ENCODE measurements around the gene CASZ1.

DNA sequence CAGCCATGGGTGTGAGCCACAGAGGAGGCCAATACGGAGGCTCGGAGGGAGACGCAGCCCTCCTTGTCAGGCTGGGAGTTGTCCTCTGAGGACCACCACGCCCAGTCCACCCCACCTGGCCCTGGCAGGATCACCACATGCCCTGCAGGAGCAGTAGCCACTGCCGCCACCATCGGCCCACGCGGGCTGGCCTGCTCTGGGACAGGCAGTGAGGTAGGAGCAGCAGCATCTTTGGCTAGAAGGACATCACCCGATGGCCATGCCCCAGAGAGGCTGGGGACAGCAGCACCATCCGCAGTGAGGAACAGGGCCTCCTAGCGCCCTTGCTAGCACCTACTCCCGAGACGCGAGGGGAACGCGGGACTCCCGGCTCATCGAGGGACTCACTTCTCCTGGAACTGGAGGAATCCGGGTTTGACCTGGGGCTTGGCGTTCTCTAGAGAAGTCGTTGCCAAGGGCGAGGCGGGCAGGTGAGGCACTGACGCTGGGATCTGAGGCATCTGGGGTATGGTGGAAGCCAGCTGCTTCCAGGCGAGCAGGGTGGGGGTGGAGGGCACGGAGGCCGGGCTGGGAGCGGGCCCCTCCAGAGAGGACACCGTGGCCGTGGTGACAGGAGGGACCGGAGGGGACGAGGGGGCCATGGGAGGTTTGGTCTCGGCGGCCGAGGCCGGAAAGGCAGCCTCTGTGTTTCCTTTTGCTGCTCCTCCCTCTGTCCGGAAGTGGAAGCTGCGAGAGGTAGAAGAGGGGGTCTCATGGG is 148.9 kb downstream of the CASZ1 start:
- TF ChIP-seq, protein P1, sequence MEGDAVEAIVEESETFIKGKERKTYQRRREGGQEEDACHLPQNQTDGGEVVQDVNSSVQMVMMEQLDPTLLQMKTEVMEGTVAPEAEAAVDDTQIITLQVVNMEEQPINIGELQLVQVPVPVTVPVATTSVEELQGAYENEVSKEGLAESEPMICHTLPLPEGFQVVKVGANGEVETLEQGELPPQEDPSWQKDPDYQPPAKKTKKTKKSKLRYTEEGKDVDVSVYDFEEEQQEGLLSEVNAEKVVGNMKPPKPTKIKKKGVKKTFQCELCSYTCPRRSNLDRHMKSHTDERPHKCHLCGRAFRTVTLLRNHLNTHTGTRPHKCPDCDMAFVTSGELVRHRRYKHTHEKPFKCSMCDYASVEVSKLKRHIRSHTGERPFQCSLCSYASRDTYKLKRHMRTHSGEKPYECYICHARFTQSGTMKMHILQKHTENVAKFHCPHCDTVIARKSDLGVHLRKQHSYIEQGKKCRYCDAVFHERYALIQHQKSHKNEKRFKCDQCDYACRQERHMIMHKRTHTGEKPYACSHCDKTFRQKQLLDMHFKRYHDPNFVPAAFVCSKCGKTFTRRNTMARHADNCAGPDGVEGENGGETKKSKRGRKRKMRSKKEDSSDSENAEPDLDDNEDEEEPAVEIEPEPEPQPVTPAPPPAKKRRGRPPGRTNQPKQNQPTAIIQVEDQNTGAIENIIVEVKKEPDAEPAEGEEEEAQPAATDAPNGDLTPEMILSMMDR (conservative IDR thresholded peaks at IDR 0.05): no peak
- no peak for TF ChIP-seq EZH2 (IDR thresholded peaks at IDR 0.05; ENCODE audit: low read depth)

Data from PC-9 (cell line).